HepG2 (cell line): ENCODE measurements around the gene ZNRD2. TPM values are rescaled to one million over a fixed set of nuclear protein-coding genes. Genes with fewer than 3 reads are reported as not detected.

Source experiments
- ELF1 ChIP-seq: sonication (generic); formaldehyde crosslinking; IDR thresholded peaks from 2 replicates; pipeline ENCODE4 v1.4.0; 2020; ENCODE audit warnings: missing genetic modification reagents
- GATAD2A ChIP-seq: IDR thresholded peaks from 2 replicates; pipeline ENCODE4 v1.6.1; 2016
- KIAA2018 ChIP-seq: sonication (generic); formaldehyde crosslinking; IDR thresholded peaks from 2 replicates; pipeline ENCODE4 v1.5.0; 2020; ENCODE audit warnings: mild to moderate bottlenecking, missing genetic modification reagents, borderline replicate concordance
- SALL1 ChIP-seq: sonication (generic); formaldehyde crosslinking; IDR thresholded peaks from 2 replicates; pipeline ENCODE4 v1.8.0; 2022; ENCODE audit warnings: mild to moderate bottlenecking, missing genetic modification reagents
- SIN3A ChIP-seq: IDR thresholded peaks from 2 replicates; pipeline ENCODE4 v1.6.1; 2011; ENCODE audit warnings: low read depth, mild to moderate bottlenecking, control low read depth, low read length, borderline replicate concordance
- TBX2 ChIP-seq: sonication (generic); formaldehyde crosslinking; IDR thresholded peaks from 2 replicates; pipeline ENCODE4 v1.5.0; 2020; ENCODE audit warnings: missing genetic modification reagents, mild to moderate bottlenecking, borderline replicate concordance
- TEAD2 ChIP-seq: sonication (generic); formaldehyde crosslinking; IDR thresholded peaks from 2 replicates; pipeline ENCODE4 v1.9.0; 2021; ENCODE audit warnings: missing genetic modification reagents
- ZFX ChIP-seq: sonication (generic); formaldehyde crosslinking; IDR thresholded peaks from 2 replicates; pipeline ENCODE4 v1.4.0; 2020; ENCODE audit warnings: mild to moderate bottlenecking, low read depth, missing genetic modification reagents, moderate library complexity
- ZNF451 ChIP-seq: sonication (generic); formaldehyde crosslinking; IDR thresholded peaks from 2 replicates; pipeline ENCODE4 v1.5.0; 2020; ENCODE audit warnings: mild to moderate bottlenecking, missing genetic modification reagents
- ZNF687 ChIP-seq: sonication (generic); formaldehyde crosslinking; IDR thresholded peaks from 2 replicates; pipeline ENCODE4 v1.5.1; 2020; ENCODE audit warnings: mild to moderate bottlenecking, missing genetic modification reagents, moderate library complexity
- polyA plus RNA-seq, 8 experiments: library from polyadenylated mRNA; depleted of rRNA in 3 of 8; stranded (reverse) in 7 of 8; unstranded in 1 of 8; fragments of >200 nt; fragmentation: Illumina TruSeq in 4 of 8; extraction: Trizol in 4 of 8; gene quantifications; 2 replicates each; pipeline versions ENCODE4 v1.2.1 to v1.2.3, GENCODE V29; 2011 to 2016; ENCODE audit warnings: low read depth in 4 of 8, missing spikeins in 1 of 8, mixed read lengths in 1 of 8; ENCODE audit not compliant: insufficient read depth in 1 of 8
- total RNA-seq, 5 experiments: library from RNA; depleted of rRNA; stranded (reverse); fragments of >200 nt; fragmentation: Illumina TruSeq; extraction: Trizol; gene quantifications; 2 replicates each; pipeline ENCODE4 v1.2.3, GENCODE V29; 2016; ENCODE audit warnings: low read depth in 1 of 5

Gene ZNRD2
- total and polyA plus RNA-seq, 2 of the 13 experiments (the other 11 are each of a cell fraction or from before 2014, with no cell fraction given): 29.2 to 34.0 TPM

- TF ChIP-seq KIAA2018 (CRISPR knock-in tag) (no peak), ZFX (CRISPR knock-in tag) (0 out of 2 replicates have a peak, but pooled peaks have one; percentile 5), ZNF451 (CRISPR knock-in tag) (no peak), TBX2 (CRISPR knock-in tag) (peak; percentile 16; the same call in 1 of the 2 replicates), ELF1 (CRISPR knock-in tag) (no peak), ZNF687 (CRISPR knock-in tag) (peak; percentile 38), GATAD2A (CRISPR knock-in tag) (no peak), TEAD2 (CRISPR knock-in tag) (no peak), SALL1 (CRISPR knock-in tag) (0 out of 2 replicates have a peak, but pooled peaks have one; percentile 9), SIN3A (no peak)
Measured at GRCh38 chr11:65560555-65561418, 9.5 kb upstream of the ZNRD2 start (continued).
